ENCODE data around the gene RHBDD1. TPM values are rescaled to one million over a fixed set of nuclear protein-coding genes. Genes with fewer than 3 reads are reported as not detected.
A peak's percentile ranks its signal among the peaks of the same experiment; 100 is the strongest.

Gene RHBDD1, protein sequence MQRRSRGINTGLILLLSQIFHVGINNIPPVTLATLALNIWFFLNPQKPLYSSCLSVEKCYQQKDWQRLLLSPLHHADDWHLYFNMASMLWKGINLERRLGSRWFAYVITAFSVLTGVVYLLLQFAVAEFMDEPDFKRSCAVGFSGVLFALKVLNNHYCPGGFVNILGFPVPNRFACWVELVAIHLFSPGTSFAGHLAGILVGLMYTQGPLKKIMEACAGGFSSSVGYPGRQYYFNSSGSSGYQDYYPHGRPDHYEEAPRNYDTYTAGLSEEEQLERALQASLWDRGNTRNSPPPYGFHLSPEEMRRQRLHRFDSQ
- 35.6 and 74.9 TPM in 2 replicates for total RNA-seq (2014; rRNA removed; shearing (Covaris generic); ENCODE audit: low replicate concordance)

DNA sequence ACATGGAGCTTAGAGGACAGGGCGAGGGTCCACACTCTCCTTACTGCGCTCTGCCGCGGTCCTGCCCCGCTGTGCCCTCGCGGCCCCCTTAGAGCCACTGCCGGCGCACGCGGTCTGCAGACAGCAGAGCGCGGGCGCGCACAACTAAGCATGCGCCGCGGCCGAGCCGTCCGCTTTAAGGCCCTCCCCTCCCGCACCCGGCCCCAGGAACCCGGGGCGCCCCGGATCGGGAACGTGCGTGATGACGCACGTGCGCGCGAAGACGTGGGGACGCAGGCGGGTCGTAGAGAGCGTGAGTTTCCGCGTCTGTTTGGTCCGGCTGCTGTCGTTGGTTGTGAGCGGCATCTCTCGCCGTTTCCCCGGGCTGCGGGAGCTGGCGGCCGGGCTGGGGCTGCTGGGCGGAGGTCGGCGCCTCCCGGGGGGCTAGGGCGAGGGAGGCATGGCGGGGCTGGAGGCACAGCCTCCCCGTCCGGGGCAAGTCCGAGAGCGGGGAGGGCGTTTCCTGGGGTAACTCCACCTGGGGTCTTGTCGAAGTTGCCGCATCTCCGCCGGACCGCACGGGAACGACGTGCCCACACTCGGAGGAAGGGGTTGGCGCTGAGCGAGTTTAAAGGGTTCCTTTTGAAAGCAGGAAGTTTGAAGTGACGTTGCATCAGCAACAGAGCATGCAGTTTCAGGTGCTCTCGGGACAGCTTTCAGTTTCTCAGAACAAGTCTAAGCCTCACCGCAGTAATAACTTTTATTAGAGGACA is at the start of gene RHBDD1:
TSS of gene RHBDD1 (plus strand) at position 259 of the 752 bp plus-strand sequence. CDS start 28,640 bp downstream, outside the sequence.
- peak within 1 kb of the TSS; percentile 50; the same call in 1 of the 2 replicates for H2AFZ ChIP-seq (ENCODE audit: low read length)
- H3K27me3 ChIP-seq (ENCODE audit: low read length): no peaks in the 10 kb centered on the region
- H3K4me3 ChIP-seq (ENCODE audit: low read length): peak within 1 kb of the TSS; percentile 74
- H3K79me2 ChIP-seq (ENCODE audit: low read length): peaks cover 16% of the 10 kb centered on the region
- 0 out of 2 replicates have a peak, but pooled peaks cover 3% of the 10 kb centered on the region for H3K36me3 ChIP-seq (ENCODE audit: insufficient read depth, low read length)
- no peaks in the 10 kb centered on the region for H3K9me3 ChIP-seq (ENCODE audit: low read length)
- H3K9ac ChIP-seq (ENCODE audit: low read length): peak within 1 kb of the TSS; percentile 86
- peak; percentile 98 for DNase-seq
- H4K20me1 ChIP-seq (ENCODE audit: insufficient read depth, low read depth, low read length): no peaks in the 10 kb centered on the region
- H3K4me2 ChIP-seq (ENCODE audit: low read depth, low read length, poor library complexity, severe bottlenecking): peak within 1 kb of the TSS; percentile 87
- peaks cover 42% of the 10 kb centered on the region for H3K4me1 ChIP-seq (ENCODE audit: low read length)
- H3K9me2 ChIP-seq (replicated peaks; ENCODE audit: insufficient read depth, low read length): no peaks in the 10 kb centered on the region
- H3K27ac ChIP-seq (ENCODE audit: low read length): peak within 1 kb of the TSS; percentile 92

DNA sequence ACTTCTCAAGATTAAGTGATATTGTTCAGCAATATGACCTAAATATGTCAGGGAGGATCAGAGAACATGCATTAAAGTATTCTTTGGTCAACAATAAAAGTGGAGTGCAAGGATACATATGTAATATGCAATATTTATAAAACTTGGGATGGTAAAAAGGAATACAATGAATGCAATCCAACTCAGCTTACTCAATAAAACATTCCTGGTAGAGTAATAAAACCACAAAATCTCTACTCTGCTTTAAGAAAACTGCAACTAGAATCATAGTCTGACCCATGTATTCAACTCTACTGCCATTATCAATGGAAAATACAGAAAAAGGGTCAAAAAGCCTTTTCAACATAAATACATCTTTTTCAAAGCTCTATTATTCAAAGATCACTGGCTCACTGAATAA is 47.8 kb upstream of the RHBDD1 start:
- Histone ChIP-seq H3K4me3 (ENCODE audit: low read length) (no peak overlapping the region), H3K4me2 (ENCODE audit: low read depth, low read length, poor library complexity, severe bottlenecking) (no peak overlapping the region), H4K20me1 (ENCODE audit: insufficient read depth, low read depth, low read length) (no peaks in the 10 kb centered on the region), H3K9ac (ENCODE audit: low read length) (no peak overlapping the region), H2AFZ (ENCODE audit: low read length) (no peak overlapping the region), H3K36me3 (ENCODE audit: insufficient read depth, low read length) (no peaks in the 10 kb centered on the region), H3K9me2 (replicated peaks; ENCODE audit: insufficient read depth, low read length) (no peaks in the 10 kb centered on the region), H3K27me3 (ENCODE audit: low read length) (no peaks in the 10 kb centered on the region), H3K9me3 (ENCODE audit: low read length) (no peaks in the 10 kb centered on the region), H3K27ac (ENCODE audit: low read length) (no peak overlapping the region), H3K4me1 (ENCODE audit: low read length) (peaks cover 21% of the 10 kb centered on the region), H3K79me2 (ENCODE audit: low read length) (no peaks in the 10 kb centered on the region)
- no peak for DNase-seq

DNA sequence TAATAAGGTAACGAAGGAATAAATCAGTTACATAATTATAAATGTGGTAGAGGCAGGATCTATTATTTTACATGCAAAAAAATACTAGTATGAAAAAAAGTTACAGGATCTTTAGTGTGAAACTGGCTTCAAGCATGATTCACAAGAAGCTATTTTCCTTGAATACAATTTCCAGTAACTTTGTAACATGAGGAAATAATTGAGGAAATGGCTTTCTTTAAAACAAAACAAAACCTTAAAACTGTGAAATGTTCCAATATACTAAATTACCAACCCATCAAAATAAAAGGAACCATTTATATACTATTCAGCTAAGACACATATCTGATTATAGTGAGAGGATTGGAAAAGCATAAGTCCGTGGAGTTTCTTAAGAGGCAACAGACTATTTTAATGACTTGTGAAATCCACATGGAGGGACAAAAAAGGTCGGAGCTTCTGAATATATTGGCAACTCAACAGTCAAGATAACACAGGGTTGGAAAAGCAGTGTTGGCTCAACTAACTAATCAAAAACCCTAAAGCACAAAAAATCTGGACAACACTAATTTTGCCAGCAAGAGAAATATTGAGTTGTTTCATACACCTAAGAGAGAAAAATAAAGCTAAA is 46.9 kb upstream of the RHBDD1 start:
- H3K9me3 ChIP-seq (ENCODE audit: low read length): no peaks in the 10 kb centered on the region

DNA sequence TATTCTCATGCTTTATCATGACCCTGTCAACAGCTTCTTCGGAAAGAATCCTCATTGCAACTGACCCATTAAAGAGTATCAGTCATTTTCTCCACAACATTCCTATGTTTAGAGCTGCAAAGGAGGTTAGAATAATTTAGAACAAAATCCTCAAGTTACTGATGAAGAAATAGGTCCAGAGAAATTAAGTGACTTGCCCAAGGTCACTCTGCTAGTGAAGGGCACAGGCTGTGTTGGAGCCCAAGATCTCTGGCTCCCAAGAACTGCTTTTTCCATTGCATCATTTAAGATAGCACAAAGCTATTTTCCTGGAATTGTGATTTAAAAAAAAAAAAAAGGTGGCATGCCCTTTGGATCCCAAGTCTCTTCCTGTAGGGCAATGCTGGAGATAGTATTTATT is 45.8 kb upstream of the RHBDD1 start:
- Histone ChIP-seq H2AFZ (ENCODE audit: low read length) (no peak overlapping the region), H3K4me1 (ENCODE audit: low read length) (peaks cover 34% of the 10 kb centered on the region), H3K27me3 (ENCODE audit: low read length) (no peaks in the 10 kb centered on the region), H4K20me1 (ENCODE audit: insufficient read depth, low read depth, low read length) (no peaks in the 10 kb centered on the region), H3K36me3 (ENCODE audit: insufficient read depth, low read length) (no peaks in the 10 kb centered on the region), H3K79me2 (ENCODE audit: low read length) (no peaks in the 10 kb centered on the region), H3K9me2 (replicated peaks; ENCODE audit: insufficient read depth, low read length) (no peaks in the 10 kb centered on the region), H3K9me3 (ENCODE audit: low read length) (no peaks in the 10 kb centered on the region), H3K9ac (ENCODE audit: low read length) (no peak overlapping the region), H3K4me3 (ENCODE audit: low read length) (no peak overlapping the region), H3K4me2 (ENCODE audit: low read depth, low read length, poor library complexity, severe bottlenecking) (no peak overlapping the region), H3K27ac (ENCODE audit: low read length) (no peak overlapping the region)
- no peak for DNase-seq

More for the DNA sequence above, 46.9 kb upstream of the RHBDD1 start:
- H3K9me2 ChIP-seq (replicated peaks; ENCODE audit: insufficient read depth, low read length): no peaks in the 10 kb centered on the region
- H3K4me3 ChIP-seq (ENCODE audit: low read length): no peak overlapping the region
- no peak overlapping the region for H3K4me2 ChIP-seq (ENCODE audit: low read depth, low read length, poor library complexity, severe bottlenecking)
- no peaks in the 10 kb centered on the region for H3K36me3 ChIP-seq (ENCODE audit: insufficient read depth, low read length)
- no peak overlapping the region for H2AFZ ChIP-seq (ENCODE audit: low read length)
- no peak for DNase-seq
- no peak overlapping the region for H3K9ac ChIP-seq (ENCODE audit: low read length)
- H3K4me1 ChIP-seq (ENCODE audit: low read length): peaks cover 31% of the 10 kb centered on the region
- H3K27me3 ChIP-seq (ENCODE audit: low read length): no peaks in the 10 kb centered on the region
- H3K27ac ChIP-seq (ENCODE audit: low read length): no peak overlapping the region
- no peaks in the 10 kb centered on the region for H4K20me1 ChIP-seq (ENCODE audit: insufficient read depth, low read depth, low read length)
- no peaks in the 10 kb centered on the region for H3K79me2 ChIP-seq (ENCODE audit: low read length)

DNA sequence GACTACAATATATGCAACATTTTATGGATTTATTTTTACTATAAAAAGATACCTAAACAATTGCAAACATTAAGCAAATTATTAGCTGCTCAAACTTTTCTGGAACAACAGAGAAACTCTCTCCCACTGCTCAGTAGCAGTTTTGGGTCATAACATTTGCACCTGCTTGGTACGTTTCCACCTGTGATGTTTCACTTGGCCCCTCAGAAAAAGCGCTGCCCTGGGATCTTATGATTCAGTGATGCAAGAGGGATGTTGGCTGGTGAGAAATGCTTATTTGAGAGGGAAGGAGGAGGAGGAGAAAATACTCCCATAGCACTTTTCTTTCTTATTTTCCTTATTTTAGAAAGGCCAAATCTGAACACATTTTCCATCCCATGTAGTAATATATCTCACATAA is 45.4 kb upstream of the RHBDD1 start:
- Histone ChIP-seq H3K4me3 (ENCODE audit: low read length) (peak overlapping the region; percentile 76; the same call in 1 of the 2 replicates), H3K9me3 (ENCODE audit: low read length) (no peaks in the 10 kb centered on the region), H3K9me2 (replicated peaks; ENCODE audit: insufficient read depth, low read length) (no peaks in the 10 kb centered on the region), H2AFZ (ENCODE audit: low read length) (no peak overlapping the region), H3K9ac (ENCODE audit: low read length) (no peak overlapping the region), H3K27me3 (ENCODE audit: low read length) (no peaks in the 10 kb centered on the region), H3K36me3 (ENCODE audit: insufficient read depth, low read length) (no peaks in the 10 kb centered on the region), H3K4me2 (ENCODE audit: low read depth, low read length, poor library complexity, severe bottlenecking) (no peak overlapping the region), H3K27ac (ENCODE audit: low read length) (no peak overlapping the region), H3K4me1 (ENCODE audit: low read length) (peaks cover 34% of the 10 kb centered on the region), H3K79me2 (ENCODE audit: low read length) (no peaks in the 10 kb centered on the region), H4K20me1 (ENCODE audit: insufficient read depth, low read depth, low read length) (no peaks in the 10 kb centered on the region)
- DNase-seq: no peak

DNA sequence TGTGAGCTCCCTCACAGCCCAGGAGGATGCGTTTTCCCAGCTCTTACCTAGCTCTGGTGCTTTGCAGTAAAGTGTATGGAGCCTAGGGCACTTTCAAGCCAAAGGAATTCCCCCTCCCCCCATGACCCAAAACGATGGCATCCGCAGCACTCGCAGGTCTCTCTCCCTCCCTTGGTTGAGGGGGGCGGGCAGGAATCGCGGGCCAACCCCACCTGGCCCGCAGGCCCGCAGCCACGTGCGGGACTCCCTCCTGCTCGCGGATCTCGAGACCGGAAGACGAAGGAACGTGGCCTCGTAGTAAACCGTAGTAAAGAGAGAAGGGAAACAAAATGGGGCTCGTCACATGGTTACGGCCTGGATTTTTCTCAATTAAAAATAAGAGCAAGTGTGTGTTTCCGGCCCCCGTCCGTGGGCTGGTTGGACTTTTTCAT is 44.8 kb upstream of the RHBDD1 start:
- no peaks in the 10 kb centered on the region for H3K79me2 ChIP-seq (ENCODE audit: low read length)
- peak overlapping the region; percentile 84 for H2AFZ ChIP-seq (ENCODE audit: low read length)

DNA sequence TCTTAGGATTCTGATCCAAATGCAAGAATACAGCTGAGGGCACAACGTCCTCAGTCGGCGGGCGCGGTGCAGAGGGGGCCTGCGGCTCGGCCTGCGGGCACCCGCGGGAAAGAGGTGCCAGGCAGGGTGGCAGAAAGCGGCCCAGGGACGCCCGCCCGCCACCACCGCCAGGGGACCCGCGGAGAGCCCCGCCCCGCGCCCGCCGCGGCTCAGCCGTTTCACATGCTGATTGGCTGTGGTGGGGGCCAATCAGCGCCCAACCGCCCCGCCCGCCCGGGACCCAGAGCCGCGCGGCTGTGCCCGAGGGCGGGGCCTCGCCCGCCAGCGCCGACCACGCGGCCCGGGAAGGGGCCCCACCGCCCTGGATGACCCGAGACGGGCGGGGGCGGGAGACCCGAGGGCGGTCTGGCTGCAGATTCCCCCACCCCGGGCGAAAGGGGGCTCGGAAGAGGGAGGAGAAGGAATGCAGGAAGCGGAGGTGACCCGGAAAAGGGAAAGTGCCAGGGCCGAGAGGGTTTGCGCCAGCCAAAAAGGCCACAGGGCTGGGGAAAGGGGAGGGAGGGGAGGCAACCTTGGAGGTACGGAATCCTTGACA is 44.3 kb upstream of the RHBDD1 start:
- H4K20me1 ChIP-seq (ENCODE audit: insufficient read depth, low read depth, low read length): no peaks in the 10 kb centered on the region
- no peaks in the 10 kb centered on the region for H3K27me3 ChIP-seq (ENCODE audit: low read length)
- H3K79me2 ChIP-seq (ENCODE audit: low read length): no peaks in the 10 kb centered on the region
- H3K4me3 ChIP-seq (ENCODE audit: low read length): peak overlapping the region; percentile 76
- H3K4me2 ChIP-seq (ENCODE audit: low read depth, low read length, poor library complexity, severe bottlenecking): peak overlapping the region; percentile 99
- peak overlapping the region; percentile 34; the same call in 1 of the 2 replicates for H3K27ac ChIP-seq (ENCODE audit: low read length)
- no peaks in the 10 kb centered on the region for H3K9me2 ChIP-seq (replicated peaks; ENCODE audit: insufficient read depth, low read length)
- DNase-seq: peak; percentile 96
- peak overlapping the region; percentile 90 for H2AFZ ChIP-seq (ENCODE audit: low read length)
- no peaks in the 10 kb centered on the region for H3K9me3 ChIP-seq (ENCODE audit: low read length)
- H3K36me3 ChIP-seq (ENCODE audit: insufficient read depth, low read length): no peaks in the 10 kb centered on the region
- H3K9ac ChIP-seq (ENCODE audit: low read length): peak overlapping the region; percentile 88
- H3K4me1 ChIP-seq (ENCODE audit: low read length): peaks cover 34% of the 10 kb centered on the region

More for the DNA sequence above, 44.8 kb upstream of the RHBDD1 start:
- no peaks in the 10 kb centered on the region for H4K20me1 ChIP-seq (ENCODE audit: insufficient read depth, low read depth, low read length)
- no peaks in the 10 kb centered on the region for H3K27me3 ChIP-seq (ENCODE audit: low read length)
- peak; percentile 80 for DNase-seq
- H3K27ac ChIP-seq (ENCODE audit: low read length): no peak overlapping the region
- H3K9me2 ChIP-seq (replicated peaks; ENCODE audit: insufficient read depth, low read length): no peaks in the 10 kb centered on the region
- H3K4me3 ChIP-seq (ENCODE audit: low read length): peak overlapping the region; percentile 76
- H3K9me3 ChIP-seq (ENCODE audit: low read length): no peaks in the 10 kb centered on the region
- peak overlapping the region; percentile 88 for H3K9ac ChIP-seq (ENCODE audit: low read length)
- H3K4me2 ChIP-seq (ENCODE audit: low read depth, low read length, poor library complexity, severe bottlenecking): peak overlapping the region; percentile 99
- H3K4me1 ChIP-seq (ENCODE audit: low read length): peaks cover 34% of the 10 kb centered on the region
- no peaks in the 10 kb centered on the region for H3K36me3 ChIP-seq (ENCODE audit: insufficient read depth, low read length)
